CD8-positive, alpha-beta memory T cell (primary cell): ENCODE data around the gene TOMM34. TPM values are rescaled to one million over a fixed set of nuclear protein-coding genes. Genes with fewer than 3 reads are reported as not detected.

Source experiments
- CTCF ChIA-PET: fragments of 350-600 bp; sonication (Branson Sonifier 250); formaldehyde crosslinking; loops from one replicate; lab custom pipeline; 2021; ENCODE audit warnings: antibody characterized with exemption; lab: Charles Lee
- POLR2A ChIA-PET: fragments of 350-600 bp; sonication (Branson Sonifier 250); formaldehyde crosslinking; loops from one replicate; lab custom pipeline; 2021; ENCODE audit warnings: antibody characterized with exemption; lab: Charles Lee
- DNase-seq, 5 donors: peaks; one replicate each; pipeline versions ENCODE4 v3.0.0 to v3.0.0-alpha.2; 2020 to 2022; ENCODE audit warnings: mixed read lengths in 1 of 5
- H3K27ac ChIP-seq: one replicate; pipeline ENCODE4 v1.7.0; 2013; ENCODE audit warnings: low read depth, mild to moderate bottlenecking, low read length, moderate library complexity
- H3K27me3 ChIP-seq: 2 replicates; pipeline ENCODE4 v1.7.0; 2013; ENCODE audit warnings: low read length, mild to moderate bottlenecking; ENCODE audit not compliant: insufficient read depth, poor library complexity, severe bottlenecking
- H3K36me3 ChIP-seq: 2 replicates; pipeline ENCODE4 v1.7.0; 2013; ENCODE audit warnings: mild to moderate bottlenecking, low read length, moderate library complexity; ENCODE audit not compliant: insufficient read depth
- H3K4me1 ChIP-seq: 2 replicates; pipeline ENCODE4 v1.7.0; 2013; ENCODE audit warnings: mild to moderate bottlenecking, low read length, moderate library complexity; ENCODE audit not compliant: insufficient read depth
- H3K4me3 ChIP-seq: 2 replicates; pipeline ENCODE4 v1.7.0; 2013; ENCODE audit warnings: mild to moderate bottlenecking, low read length
- H3K9me3 ChIP-seq: 2 replicates; pipeline ENCODE4 v1.7.0; 2013; ENCODE audit warnings: mild to moderate bottlenecking, low read length
- H3K27ac Mint-ChIP-seq, 8 donors: one replicate each; pipeline ENCODE4 v1.8.0; 2020 to 2021; ENCODE audit warnings: mixed read lengths in 8 of 8, mild to moderate bottlenecking in 6 of 8, inconsistent platforms in 3 of 8, moderate library complexity in 3 of 8
- H3K27me3 Mint-ChIP-seq, 2 donors: one replicate each; pipeline ENCODE4 v1.8.0; 2020 to 2021; ENCODE audit warnings: mixed read lengths in 2 of 2, mild to moderate bottlenecking in 1 of 2, moderate library complexity in 1 of 2
- H3K36me3 Mint-ChIP-seq, 3 donors: one replicate each; pipeline ENCODE4 v1.8.0; 2020 to 2021; ENCODE audit warnings: mixed read lengths in 3 of 3, inconsistent platforms in 1 of 3, mild to moderate bottlenecking in 1 of 3
- H3K4me1 Mint-ChIP-seq, 3 donors: one replicate each; pipeline ENCODE4 v1.8.0; 2020 to 2021; ENCODE audit warnings: mixed read lengths in 3 of 3, inconsistent platforms in 1 of 3, mild to moderate bottlenecking in 1 of 3
- H3K4me3 Mint-ChIP-seq, 7 donors: one replicate each; pipeline ENCODE4 v1.8.0; 2020 to 2021; ENCODE audit warnings: mixed read lengths in 7 of 7, mild to moderate bottlenecking in 6 of 7, moderate library complexity in 4 of 7, inconsistent platforms in 2 of 7
- H3K9me3 Mint-ChIP-seq, 5 donors: one replicate each; pipeline ENCODE4 v1.8.0; 2020 to 2022; ENCODE audit warnings: mixed read lengths in 5 of 5, mild to moderate bottlenecking in 3 of 5, moderate library complexity in 2 of 5, inconsistent platforms in 1 of 5
- polyA plus RNA-seq: library from polyadenylated mRNA; unstranded; fragments of 300-500 nt; fragmentation: Illumina TruSeq; gene quantifications from one replicate; pipeline ENCODE4 v1.2.3, GENCODE V29; 2021
- total RNA-seq, 2 experiments: library from RNA; stranded (reverse); gene quantifications; one replicate each; pipeline ENCODE4 v1.2.3, GENCODE V29; 2021

Gene TOMM34
- total and polyA plus RNA-seq, 3 experiments from 2014 or later, result 21.0 to 76.8 (median 75.4) TPM

- ChIA-PET CTCF (no interaction called here), POLR2A (no interaction called here)
- DNase-seq, result no peak
- no peaks in the 10 kb centered on the region for H3K4me1 Mint-ChIP-seq
- H3K27ac Mint-ChIP-seq, result peak overlapping the region in 1 of 8 donors; percentile 15
- H3K4me1 ChIP-seq, result no peaks in the 10 kb centered on the region
- H3K9me3 ChIP-seq, result no peaks in the 10 kb centered on the region
- no peaks in the 10 kb centered on the region for H3K27me3 ChIP-seq
- H3K4me3 Mint-ChIP-seq, result no peak overlapping the region
- peaks cover 5 to 40% (median 15%) of the 10 kb centered on the region in 3 donors for H3K36me3 Mint-ChIP-seq
- peaks cover 3% of the 10 kb centered on the region for H3K36me3 ChIP-seq
- H3K9me3 Mint-ChIP-seq, result no peaks in the 10 kb centered on the region
- no peak overlapping the region for H3K4me3 ChIP-seq
- no peak overlapping the region for H3K27ac ChIP-seq
- H3K27me3 Mint-ChIP-seq, result peaks cover 0 to 2% of the 10 kb centered on the region in 2 donors
Observed at GRCh38 chr20:44928595-44928994, 31.6 kb downstream of the TOMM34 start.

DNA sequence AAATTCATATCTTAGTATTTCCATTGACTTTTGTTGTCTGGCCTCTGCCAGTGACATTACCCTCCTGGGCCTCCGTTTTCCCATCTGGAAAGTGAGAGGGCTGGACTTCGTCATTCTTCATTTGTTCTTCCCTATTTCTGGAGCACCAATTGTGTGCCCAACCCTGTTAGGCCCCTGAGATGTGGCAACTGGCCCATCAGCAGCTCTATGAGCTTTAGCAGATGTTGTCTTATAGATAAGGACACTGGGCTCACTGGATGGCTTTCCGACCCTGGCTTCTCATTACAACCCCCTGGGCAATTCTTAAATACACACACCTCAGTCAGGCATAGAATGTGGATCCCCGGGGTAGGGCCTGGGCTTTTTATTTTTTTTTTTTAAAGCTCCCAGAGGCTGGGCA lies 35.7 kb downstream of the TOMM34 start:
- DNase-seq, result no peak
- Histone ChIP-seq H3K36me3 (peaks cover 8% of the 10 kb centered on the region), H3K27me3 (no peaks in the 10 kb centered on the region), H3K4me3 (no peak overlapping the region), H3K9me3 (no peaks in the 10 kb centered on the region), H3K4me1 (no peaks in the 10 kb centered on the region), H3K27ac (no peak overlapping the region)
- peaks cover 8 to 37% (median 11%) of the 10 kb centered on the region in 3 donors for H3K36me3 Mint-ChIP-seq
- ChIA-PET CTCF (no interaction called here), POLR2A (no interaction called here)
- peaks cover 0 to 2% of the 10 kb centered on the region in 2 donors for H3K27me3 Mint-ChIP-seq
- no peaks in the 10 kb centered on the region for H3K9me3 Mint-ChIP-seq
- H3K4me1 Mint-ChIP-seq, result no peaks in the 10 kb centered on the region
- peak overlapping the region in 2 of 8 donors; percentile 12 to 38 for H3K27ac Mint-ChIP-seq
- H3K4me3 Mint-ChIP-seq, result no peak overlapping the region

DNA sequence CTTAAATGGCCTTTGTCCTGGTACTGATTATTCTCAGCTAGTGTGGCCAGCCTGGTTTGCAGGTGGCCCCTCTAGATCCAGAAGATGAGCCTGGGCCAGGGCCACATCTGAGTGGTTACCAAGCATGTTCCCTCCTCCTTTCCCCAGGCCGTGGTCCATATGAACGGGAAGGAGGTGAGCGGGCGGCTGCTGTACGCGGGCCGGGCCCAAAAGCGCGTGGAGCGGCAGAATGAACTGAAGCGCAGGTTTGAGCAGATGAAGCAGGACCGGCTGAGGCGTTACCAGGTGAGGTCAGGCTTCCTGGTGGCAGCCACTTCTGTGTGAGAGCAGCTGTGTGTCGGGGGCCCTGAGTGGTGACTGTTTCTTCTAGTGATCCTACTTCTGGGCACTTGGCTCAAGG lies 38.8 kb downstream of the TOMM34 start:
- H3K27me3 Mint-ChIP-seq, result peaks cover 0 to 2% of the 10 kb centered on the region in 2 donors
- H3K27ac ChIP-seq, result no peak overlapping the region
- DNase-seq, result no peak
- H3K9me3 Mint-ChIP-seq, result no peaks in the 10 kb centered on the region
- no peaks in the 10 kb centered on the region for H3K4me1 ChIP-seq
- peaks cover 8% of the 10 kb centered on the region for H3K36me3 ChIP-seq
- no peak overlapping the region for H3K4me3 Mint-ChIP-seq
- peaks cover 11 to 50% (median 12%) of the 10 kb centered on the region in 3 donors for H3K36me3 Mint-ChIP-seq
- ChIA-PET CTCF (interaction anchor here (0.5 kb wide), 1 partner anchor 57 kb away, joined by 3 read pairs; no protein-coding TSS in a partner anchor), POLR2A (no interaction called here)
- no peaks in the 10 kb centered on the region for H3K27me3 ChIP-seq
- peak overlapping the region in 1 of 8 donors; percentile 68 for H3K27ac Mint-ChIP-seq
- H3K9me3 ChIP-seq, result no peaks in the 10 kb centered on the region
- no peaks in the 10 kb centered on the region for H3K4me1 Mint-ChIP-seq
- no peak overlapping the region for H3K4me3 ChIP-seq

DNA sequence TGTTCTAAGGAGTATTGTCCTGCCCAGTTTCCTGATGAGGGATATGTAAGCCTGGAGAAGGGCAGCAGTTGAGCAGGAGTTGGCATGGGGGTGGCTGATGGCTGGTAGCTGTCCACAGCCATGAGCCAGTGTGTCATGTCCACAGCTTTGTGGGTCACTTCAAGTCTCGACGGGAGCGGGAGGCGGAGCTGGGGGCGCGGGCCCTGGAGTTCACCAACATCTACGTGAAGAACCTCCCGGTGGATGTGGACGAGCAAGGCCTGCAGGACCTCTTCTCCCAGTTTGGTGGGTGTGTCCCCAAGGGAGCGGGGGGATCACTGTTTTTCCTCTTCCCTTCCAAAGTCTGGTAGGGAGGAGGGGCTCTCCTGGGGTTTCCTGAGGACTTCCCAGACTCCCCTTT lies 41.4 kb downstream of the TOMM34 start:
- POLR2A ChIA-PET, result no interaction called here
- Mint-ChIP-seq H3K36me3 (peaks cover 6 to 45% (median 7%) of the 10 kb centered on the region in 3 donors), H3K27me3 (peaks cover 0 to 1% of the 10 kb centered on the region in 2 donors), H3K4me3 (no peak overlapping the region), H3K9me3 (no peaks in the 10 kb centered on the region), H3K4me1 (peaks cover 6 to 12% (median 9%) of the 10 kb centered on the region in 3 donors), H3K27ac (peak overlapping the region in 2 of 8 donors; percentile 50 to 83)
- peaks cover 5% of the 10 kb centered on the region for H3K36me3 ChIP-seq
- no peak overlapping the region for H3K4me3 ChIP-seq
- no peaks in the 10 kb centered on the region for H3K27me3 ChIP-seq
- no peaks in the 10 kb centered on the region for H3K9me3 ChIP-seq
- peaks cover 4% of the 10 kb centered on the region for H3K4me1 ChIP-seq
- CTCF ChIA-PET, result no interaction called here
- no peak overlapping the region for H3K27ac ChIP-seq
- DNase-seq, result no peak

- Mint-ChIP-seq H3K27ac (peak overlapping the region in 2 of 8 donors; percentile 50 to 66), H3K4me3 (no peak overlapping the region), H3K4me1 (peaks cover 6 to 13% (median 9%) of the 10 kb centered on the region in 3 donors), H3K27me3 (peaks cover 0 to 1% of the 10 kb centered on the region in 2 donors), H3K36me3 (peaks cover 6 to 42% (median 7%) of the 10 kb centered on the region in 3 donors), H3K9me3 (no peaks in the 10 kb centered on the region)
- peaks cover 5% of the 10 kb centered on the region for H3K36me3 ChIP-seq
- no peak overlapping the region for H3K27ac ChIP-seq
- ChIA-PET CTCF (no interaction called here), POLR2A (no interaction called here)
- H3K27me3 ChIP-seq, result no peaks in the 10 kb centered on the region
- H3K9me3 ChIP-seq, result no peaks in the 10 kb centered on the region
- no peak for DNase-seq
- no peak overlapping the region for H3K4me3 ChIP-seq
- H3K4me1 ChIP-seq, result peaks cover 4% of the 10 kb centered on the region
Observed at GRCh38 chr20:44918342-44918741, 41.9 kb downstream of the TOMM34 start.

GRCh38 chr20:44917399-44917798 lies 42.8 kb downstream of the TOMM34 start:
- H3K4me3 ChIP-seq, result no peak overlapping the region
- no peaks in the 10 kb centered on the region for H3K36me3 ChIP-seq
- Mint-ChIP-seq H3K9me3 (no peaks in the 10 kb centered on the region), H3K4me1 (peaks cover 8 to 13% (median 9%) of the 10 kb centered on the region in 3 donors), H3K27me3 (peaks cover 0 to 1% of the 10 kb centered on the region in 2 donors), H3K4me3 (no peak overlapping the region), H3K27ac (peak overlapping the region in 1 of 8 donors; percentile 15), H3K36me3 (peaks cover 0 to 42% (median 5%) of the 10 kb centered on the region in 3 donors)
- peaks cover 4% of the 10 kb centered on the region for H3K4me1 ChIP-seq
- no peaks in the 10 kb centered on the region for H3K9me3 ChIP-seq
- ChIA-PET CTCF (interaction anchor here (0.9 kb wide), 1 partner anchor 127 kb away, joined by 3 read pairs; no protein-coding TSS in a partner anchor), POLR2A (no interaction called here)
- no peaks in the 10 kb centered on the region for H3K27me3 ChIP-seq
- no peak overlapping the region for H3K27ac ChIP-seq
- no peak for DNase-seq

GRCh38 chr20:44916586-44916985 lies 43.6 kb downstream of the TOMM34 start:
- Histone ChIP-seq H3K27me3 (no peaks in the 10 kb centered on the region), H3K27ac (no peak overlapping the region), H3K9me3 (no peaks in the 10 kb centered on the region), H3K4me3 (no peak overlapping the region), H3K4me1 (peaks cover 4% of the 10 kb centered on the region), H3K36me3 (no peaks in the 10 kb centered on the region)
- no peaks in the 10 kb centered on the region for H3K9me3 Mint-ChIP-seq
- DNase-seq, result no peak
- POLR2A ChIA-PET, result no interaction called here
- H3K27me3 Mint-ChIP-seq, result peaks cover 0 to 1% of the 10 kb centered on the region in 2 donors
- peaks cover 8 to 15% (median 9%) of the 10 kb centered on the region in 3 donors for H3K4me1 Mint-ChIP-seq
- H3K27ac Mint-ChIP-seq, result no peak overlapping the region
- CTCF ChIA-PET, result no interaction called here
- H3K36me3 Mint-ChIP-seq, result peaks cover 0 to 39% (median 5%) of the 10 kb centered on the region in 3 donors
- no peak overlapping the region for H3K4me3 Mint-ChIP-seq

DNA sequence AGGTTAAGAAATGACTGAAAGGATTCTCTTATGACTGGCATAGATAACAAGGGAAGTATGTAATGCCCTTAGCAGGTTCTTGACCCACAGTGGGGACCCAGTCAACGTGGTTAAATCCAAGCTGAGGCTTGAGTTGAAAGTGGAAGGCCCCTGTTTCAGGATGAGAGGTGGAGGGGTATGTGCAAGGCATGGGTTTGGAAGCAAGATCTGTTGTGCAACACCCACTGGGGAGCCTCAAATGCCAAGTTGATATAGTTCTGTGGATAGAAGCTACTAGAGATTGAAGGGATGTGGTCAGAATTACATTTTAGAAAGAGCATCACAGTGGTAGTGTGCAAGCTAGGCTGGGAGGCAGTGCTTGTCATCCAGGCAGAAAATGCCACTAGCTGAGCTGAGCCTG lies 45.3 kb downstream of the TOMM34 start:
- Histone ChIP-seq H3K27me3 (no peaks in the 10 kb centered on the region), H3K9me3 (no peaks in the 10 kb centered on the region), H3K4me3 (no peak overlapping the region), H3K27ac (no peak overlapping the region), H3K36me3 (no peaks in the 10 kb centered on the region), H3K4me1 (peaks cover 11% of the 10 kb centered on the region)
- DNase-seq, result no peak
- H3K9me3 Mint-ChIP-seq, result no peaks in the 10 kb centered on the region
- peaks cover 0 to 37% (median 5%) of the 10 kb centered on the region in 3 donors for H3K36me3 Mint-ChIP-seq
- H3K4me3 Mint-ChIP-seq, result no peak overlapping the region
- peaks cover 0 to 1% of the 10 kb centered on the region in 2 donors for H3K27me3 Mint-ChIP-seq
- H3K4me1 Mint-ChIP-seq, result peaks cover 9 to 28% (median 10%) of the 10 kb centered on the region in 3 donors
- ChIA-PET POLR2A (no interaction called here), CTCF (interaction anchor here (1.4 kb wide), 1 partner anchor 13 kb away, joined by 3 read pairs; no protein-coding TSS in a partner anchor)
- H3K27ac Mint-ChIP-seq, result peak overlapping the region in 2 of 8 donors; percentile 1 to 83
